ENCODE data around the gene ADAP1.
"Not testable (repeated sequence)": the region's sequence is repeated elsewhere in the genome, so short reads cannot be mapped to it uniquely, and the experiment has no call there.

Gene ADAP1

GRCh38 chr7:934469-935163 is 19.9 kb downstream of the ADAP1 start:
- Histone ChIP-seq H3K27me3 (ENCODE audit: control insufficient read depth, insufficient read depth, low read length) (no peaks in the 10 kb centered on the region), H3K4me1 (ENCODE audit: control insufficient read depth, insufficient read depth, low read length) (no peaks in the 10 kb centered on the region), H3K4me3 (ENCODE audit: low read length) (no peak overlapping the region), H3K9ac (ENCODE audit: low read length) (no peak overlapping the region), H3K36me3 (ENCODE audit: control insufficient read depth, insufficient read depth, low read length) (no peaks in the 10 kb centered on the region), H3K9me3 (ENCODE audit: control insufficient read depth, low read length) (no peaks in the 10 kb centered on the region)

DNA sequence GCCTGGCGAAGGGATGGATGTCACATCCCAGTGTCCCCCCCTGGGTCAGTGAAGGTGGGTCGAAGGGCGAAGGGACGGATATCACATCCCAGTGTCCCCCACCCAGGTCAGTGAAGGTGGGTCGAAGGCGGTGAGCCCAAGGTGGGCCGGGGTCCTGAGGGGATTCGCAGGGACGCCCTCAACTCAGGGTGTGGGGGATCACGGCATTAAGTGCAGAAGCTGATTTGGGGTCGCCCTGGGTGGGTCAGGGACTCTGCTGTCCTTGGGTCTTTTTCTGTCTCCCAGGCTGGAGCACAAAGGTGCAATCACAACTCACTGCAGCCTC is 21.9 kb downstream of the ADAP1 start:
- Histone ChIP-seq H3K36me3 (ENCODE audit: control insufficient read depth, insufficient read depth, low read length) (peaks cover 5% of the 10 kb centered on the region), H3K27me3 (ENCODE audit: control insufficient read depth, insufficient read depth, low read length) (no peaks in the 10 kb centered on the region), H3K9me3 (ENCODE audit: control insufficient read depth, low read length) (no peaks in the 10 kb centered on the region), H3K4me1 (ENCODE audit: control insufficient read depth, insufficient read depth, low read length) (peaks cover 12% of the 10 kb centered on the region), H3K4me3 (ENCODE audit: low read length) (no peak overlapping the region), H3K9ac (ENCODE audit: low read length) (no peak overlapping the region)

- Histone ChIP-seq H3K9ac (ENCODE audit: low read length) (no peak overlapping the region), H3K27me3 (ENCODE audit: control insufficient read depth, insufficient read depth, low read length) (no peaks in the 10 kb centered on the region), H3K9me3 (ENCODE audit: control insufficient read depth, low read length) (no peaks in the 10 kb centered on the region), H3K36me3 (ENCODE audit: control insufficient read depth, insufficient read depth, low read length) (peaks cover 5% of the 10 kb centered on the region), H3K4me1 (ENCODE audit: control insufficient read depth, insufficient read depth, low read length) (peaks cover 18% of the 10 kb centered on the region), H3K4me3 (ENCODE audit: low read length) (no peak overlapping the region)
Observed at GRCh38 chr7:931871-932650, 22.4 kb downstream of the ADAP1 start.

DNA sequence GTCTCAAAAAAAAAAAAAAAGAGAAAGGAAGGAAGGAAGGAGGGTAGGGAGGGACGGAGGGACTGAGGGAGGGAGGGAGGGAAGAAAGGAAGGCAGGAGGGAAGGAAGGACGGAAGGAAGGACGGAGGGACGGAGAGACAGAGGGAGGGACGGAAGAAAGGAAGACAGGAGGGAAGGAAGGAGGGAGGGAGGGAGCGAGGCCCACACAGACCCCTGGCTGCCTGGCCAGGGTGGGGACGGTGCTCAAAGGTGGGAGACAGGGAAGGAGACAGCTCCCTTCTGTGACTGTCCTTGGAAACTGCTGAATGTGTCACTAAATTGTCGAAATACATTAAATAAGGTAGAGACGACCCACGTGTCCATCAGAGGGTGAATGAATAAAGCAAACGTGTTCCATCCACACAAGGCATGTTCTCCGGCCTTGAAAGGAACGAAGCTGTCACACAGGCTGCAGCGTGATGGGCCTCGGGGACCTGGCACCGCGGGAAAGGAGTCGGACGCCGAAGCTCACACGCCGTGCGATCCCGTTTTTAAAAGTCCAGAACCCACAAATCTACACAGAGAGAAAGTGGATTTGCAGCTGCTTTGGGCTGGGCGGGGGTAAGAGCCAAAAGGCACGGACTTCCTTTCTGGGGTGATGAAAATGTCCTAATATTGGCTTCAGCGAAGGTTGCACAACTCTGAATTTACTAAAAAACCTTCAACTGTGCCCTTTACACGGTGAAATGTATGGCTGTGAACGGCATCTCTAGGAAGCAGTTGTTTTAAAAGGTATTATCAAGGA is 23.3 kb downstream of the ADAP1 start:
- H3K9ac ChIP-seq (ENCODE audit: low read length) = no peak overlapping the region
- peaks cover 26% of the 10 kb centered on the region for H3K4me1 ChIP-seq (ENCODE audit: control insufficient read depth, insufficient read depth, low read length)
- H3K9me3 ChIP-seq (ENCODE audit: control insufficient read depth, low read length) = no peaks in the 10 kb centered on the region
- peaks cover 5% of the 10 kb centered on the region for H3K36me3 ChIP-seq (ENCODE audit: control insufficient read depth, insufficient read depth, low read length)
- no peaks in the 10 kb centered on the region for H3K27me3 ChIP-seq (ENCODE audit: control insufficient read depth, insufficient read depth, low read length)
- H3K4me3 ChIP-seq (ENCODE audit: low read length) = no peak overlapping the region

DNA sequence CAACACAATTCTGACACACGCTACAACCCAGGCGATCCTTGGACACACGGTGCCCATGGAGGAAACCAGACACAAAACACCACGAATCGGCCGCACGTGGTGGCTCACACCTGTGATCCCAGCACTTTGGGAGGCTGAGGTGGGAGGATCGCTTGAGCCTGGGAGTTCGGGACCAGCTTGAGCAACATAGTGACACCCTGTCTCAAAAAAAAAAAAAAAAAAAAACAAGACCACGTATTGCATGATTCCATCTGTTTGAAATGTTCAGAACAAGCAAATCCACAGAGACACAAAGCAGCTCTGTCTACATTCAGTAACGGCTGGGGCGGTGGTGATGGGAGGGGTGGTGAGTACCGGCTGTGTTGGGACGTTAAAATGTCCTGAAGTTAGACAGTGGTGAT is 25.2 kb downstream of the ADAP1 start:
- Histone ChIP-seq H3K4me3 (ENCODE audit: low read length) (no peak overlapping the region), H3K4me1 (ENCODE audit: control insufficient read depth, insufficient read depth, low read length) (peaks cover 45% of the 10 kb centered on the region), H3K9ac (ENCODE audit: low read length) (no peak overlapping the region), H3K36me3 (ENCODE audit: control insufficient read depth, insufficient read depth, low read length) (peaks cover 5% of the 10 kb centered on the region), H3K9me3 (ENCODE audit: control insufficient read depth, low read length) (no peaks in the 10 kb centered on the region), H3K27me3 (ENCODE audit: control insufficient read depth, insufficient read depth, low read length) (no peaks in the 10 kb centered on the region)

GRCh38 chr7:927031-927671 is 27.3 kb downstream of the ADAP1 start:
- Histone ChIP-seq H3K4me3 (ENCODE audit: low read length) (no peak overlapping the region), H3K9me3 (ENCODE audit: control insufficient read depth, low read length) (no peaks in the 10 kb centered on the region), H3K36me3 (ENCODE audit: control insufficient read depth, insufficient read depth, low read length) (peaks cover 5% of the 10 kb centered on the region), H3K27me3 (ENCODE audit: control insufficient read depth, insufficient read depth, low read length) (no peaks in the 10 kb centered on the region), H3K9ac (ENCODE audit: low read length) (peak overlapping the region; percentile 44), H3K4me1 (ENCODE audit: control insufficient read depth, insufficient read depth, low read length) (peaks cover 61% of the 10 kb centered on the region)

- Histone ChIP-seq H3K36me3 (ENCODE audit: control insufficient read depth, insufficient read depth, low read length) (peaks cover 5% of the 10 kb centered on the region), H3K4me1 (ENCODE audit: control insufficient read depth, insufficient read depth, low read length) (peaks cover 69% of the 10 kb centered on the region), H3K9me3 (ENCODE audit: control insufficient read depth, low read length) (no peaks in the 10 kb centered on the region), H3K9ac (ENCODE audit: low read length) (peak overlapping the region; percentile 44), H3K4me3 (ENCODE audit: low read length) (no peak overlapping the region), H3K27me3 (ENCODE audit: control insufficient read depth, insufficient read depth, low read length) (no peaks in the 10 kb centered on the region)
Observed at GRCh38 chr7:926061-927030, 28.1 kb downstream of the ADAP1 start.

DNA sequence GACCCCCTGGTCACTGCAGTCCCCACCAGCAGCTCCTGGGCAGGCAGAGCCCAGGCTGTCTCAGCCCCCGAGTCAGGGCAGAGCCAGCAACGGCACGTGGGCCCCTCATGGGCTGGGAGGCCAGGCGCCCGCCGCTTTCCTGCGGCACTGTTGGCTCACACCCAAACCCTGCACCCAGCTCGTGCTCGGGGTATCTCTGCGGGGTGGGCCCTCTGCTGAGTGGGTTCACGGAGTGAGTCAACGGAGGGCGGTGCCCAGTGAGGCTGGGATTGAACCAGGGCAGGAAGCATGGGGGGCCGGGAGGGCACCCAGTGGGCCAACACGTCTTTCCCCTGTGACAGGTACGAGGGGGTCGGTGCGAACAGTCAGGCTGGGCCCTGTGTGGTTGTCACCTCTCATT is 28.9 kb downstream of the ADAP1 start:
- H3K9ac ChIP-seq (ENCODE audit: low read length) = peak overlapping the region; percentile 44
- H3K9me3 ChIP-seq (ENCODE audit: control insufficient read depth, low read length) = no peaks in the 10 kb centered on the region
- no peaks in the 10 kb centered on the region for H3K27me3 ChIP-seq (ENCODE audit: control insufficient read depth, insufficient read depth, low read length)
- no peak overlapping the region for H3K4me3 ChIP-seq (ENCODE audit: low read length)
- peaks cover 76% of the 10 kb centered on the region for H3K4me1 ChIP-seq (ENCODE audit: control insufficient read depth, insufficient read depth, low read length)
- peaks cover 5% of the 10 kb centered on the region for H3K36me3 ChIP-seq (ENCODE audit: control insufficient read depth, insufficient read depth, low read length)

GRCh38 chr7:924541-925231 is 29.8 kb downstream of the ADAP1 start:
- peaks cover 79% of the 10 kb centered on the region for H3K4me1 ChIP-seq (ENCODE audit: control insufficient read depth, insufficient read depth, low read length)
- H3K36me3 ChIP-seq (ENCODE audit: control insufficient read depth, insufficient read depth, low read length) = peaks cover 5% of the 10 kb centered on the region
- no peak overlapping the region for H3K4me3 ChIP-seq (ENCODE audit: low read length)
- H3K9me3 ChIP-seq (ENCODE audit: control insufficient read depth, low read length) = no peaks in the 10 kb centered on the region
- H3K9ac ChIP-seq (ENCODE audit: low read length) = peak overlapping the region; percentile 8
- H3K27me3 ChIP-seq (ENCODE audit: control insufficient read depth, insufficient read depth, low read length) = no peaks in the 10 kb centered on the region

GRCh38 chr7:924042-924441 is 30.4 kb downstream of the ADAP1 start:
- not testable (repeated sequence) for H3K27me3 ChIP-seq (ENCODE audit: control insufficient read depth, insufficient read depth, low read length); H3K4me3 ChIP-seq (ENCODE audit: low read length); H3K9me3 ChIP-seq (ENCODE audit: control insufficient read depth, low read length); H3K36me3 ChIP-seq (ENCODE audit: control insufficient read depth, insufficient read depth, low read length); H3K9ac ChIP-seq (ENCODE audit: low read length)
- peaks cover 79% of the 10 kb centered on the region for H3K4me1 ChIP-seq (ENCODE audit: control insufficient read depth, insufficient read depth, low read length)
